K562 (cell line): ENCODE measurements around the gene CYP51A1. TPM values are rescaled to one million over a fixed set of nuclear protein-coding genes. Genes with fewer than 3 reads are reported as not detected.

Experiments used
- ATAC-seq: fragments of 200-7000 bp; cut with Tn5 transposase; 3 replicates; pipeline ENCODE4 v1.9.1; 2020; ENCODE audit warnings: moderate library complexity
- BruUV-seq: library from RNA; stranded (reverse); fragments of 400-500 nt; replicated peaks from 2 replicates; lab custom pipeline; 2021; lab: Mats Ljungman, UMichigan
- CTCF ChIA-PET: fragments of 300-600 bp; formaldehyde crosslinking; extraction: SDS; loops from one replicate; lab custom pipeline; 2021; ENCODE audit warnings: low intra/inter-chr PET ratio; lab: Yijun Ruan, JAX
- POLR2A ChIA-PET: fragments of 300-600, 350-650 bp; sonication (Branson Sonifier 250); formaldehyde crosslinking; extraction: SDS; loops from one replicate; lab custom pipeline; 2021; ENCODE audit warnings: antibody characterized with exemption, inconsistent platforms; lab: Yijun Ruan, JAX
- DNase-seq, 4 experiments: peaks; one replicate each; pipeline versions ENCODE4 v3.0.0 to v3.0.0-alpha.2; 2011 to 2018; ENCODE audit warnings: low spot score in 3 of 4, mixed read lengths in 3 of 4; ENCODE audit errors: extremely low read depth in 1 of 4
- FAIRE-seq: peaks from 2 replicates; lab custom pipeline; 2011; peaks lifted over from hg19 to GRCh38; lab: Jason Lieb, UNC
- H2AFZ ChIP-seq: 2 replicates; pipeline ENCODE4 v1.6.0; 2011; ENCODE audit warnings: low read depth, low read length, control low read depth, inconsistent platforms
- H3K27ac ChIP-seq: fragments of 200-600 bp; 3 replicates; pipeline ENCODE4 v1.8.0; 2011; ENCODE audit warnings: low read depth, mild to moderate bottlenecking, control low read depth, inconsistent platforms, low read length, moderate library complexity, mixed read lengths; ENCODE audit errors: extremely low read depth
- H3K27me3 ChIP-seq, 2 experiments: fragments of 300-600 bp in 1 of 2; 2 replicates in 1 of 2; 3 replicates in 1 of 2; pipeline versions ENCODE4 v1.6.0 to v1.8.0; 2011; ENCODE audit warnings: inconsistent platforms in 2 of 2, low read length in 2 of 2, mild to moderate bottlenecking in 1 of 2, mixed read lengths in 1 of 2, moderate library complexity in 1 of 2; ENCODE audit not compliant: control insufficient read depth in 2 of 2, insufficient read depth in 2 of 2
- H3K36me3 ChIP-seq: fragments of 300-600 bp; 3 replicates; pipeline ENCODE4 v1.8.0; 2011; ENCODE audit warnings: mild to moderate bottlenecking, low read length, inconsistent platforms; ENCODE audit not compliant: control insufficient read depth, insufficient read depth
- H3K4me1 ChIP-seq, 2 experiments: fragments of 200-600 bp in 1 of 2; replicated peaks in 1 of 2; 2 replicates in 1 of 2; 3 replicates in 1 of 2; pipeline versions ENCODE4 v1.5.1 to v1.8.0; 2011; ENCODE audit warnings: inconsistent platforms in 2 of 2, low read length in 2 of 2, mild to moderate bottlenecking in 1 of 2, mixed read lengths in 1 of 2, moderate library complexity in 1 of 2; ENCODE audit not compliant: control insufficient read depth in 2 of 2, insufficient read depth in 2 of 2
- H3K4me2 ChIP-seq: 2 replicates; pipeline ENCODE4 v1.6.1; 2011; ENCODE audit warnings: low read length, control low read depth, inconsistent platforms, mixed read lengths; ENCODE audit not compliant: insufficient read depth
- H3K4me3 ChIP-seq: fragments of 200-600 bp; sonication (generic), shearing (Covaris generic); 2 replicates; pipeline ENCODE4 v1.5.1; 2016; ENCODE audit warnings: control low read depth, inconsistent platforms
- H3K79me2 ChIP-seq: fragments of 200-600 bp; 3 replicates; pipeline ENCODE4 v1.8.0; 2011; ENCODE audit warnings: low read length, inconsistent platforms; ENCODE audit not compliant: control insufficient read depth, insufficient read depth
- H3K9ac ChIP-seq, 2 experiments: 2 replicates each; pipeline versions ENCODE4 v1.6.0 to v1.6.1; 2011; ENCODE audit warnings: low read depth in 2 of 2, low read length in 2 of 2, control low read depth in 1 of 2, inconsistent platforms in 1 of 2, mild to moderate bottlenecking in 1 of 2, mixed read lengths in 1 of 2; ENCODE audit not compliant: insufficient read depth in 1 of 2
- H3K9me1 ChIP-seq: one replicate; pipeline ENCODE4 v1.6.0; 2011; ENCODE audit warnings: inconsistent platforms, mild to moderate bottlenecking, low read length, moderate library complexity; ENCODE audit not compliant: control insufficient read depth, insufficient read depth
- H3K9me3 ChIP-seq: replicated peaks from 2 replicates; pipeline ENCODE4 v1.5.1; 2011; ENCODE audit warnings: low read depth, low read length, inconsistent platforms; ENCODE audit not compliant: control insufficient read depth, insufficient read depth
- H4K20me1 ChIP-seq: replicated peaks from 2 replicates; pipeline ENCODE4 v1.6.1; 2011; ENCODE audit warnings: low read length, inconsistent platforms, mixed read lengths; ENCODE audit not compliant: control insufficient read depth, insufficient read depth
- CBX8 ChIP-seq: fragments of 200-600 bp; sonication (generic); IDR thresholded peaks from 2 replicates; pipeline ENCODE4 v1.6.1; 2012; ENCODE audit warnings: borderline replicate concordance, mixed run types, low read depth, mild to moderate bottlenecking, moderate library complexity, mixed read lengths, low read length, control low read depth, inconsistent platforms; ENCODE audit not compliant: poor library complexity, severe bottlenecking; ENCODE audit errors: extremely low read depth
- MEIS2 ChIP-seq: fragments of 450-650 bp; IDR thresholded peaks from 2 replicates; pipeline ENCODE4 v1.6.1; 2014; ENCODE audit warnings: mild to moderate bottlenecking; ENCODE audit not compliant: partially characterized antibody
- SRSF1 ChIP-seq: fragments of 200-400 bp; formaldehyde crosslinking; IDR thresholded peaks from 2 replicates; pipeline ENCODE4 v1.6.1; 2017; ENCODE audit warnings: mild to moderate bottlenecking, low read depth, low read length, moderate library complexity
- WGBS: fragments of 100-300 bp; shearing (Covaris generic); methylation state at CpG from one replicate; pipeline ENCODE4 v1.1.6; 2016; ENCODE audit warnings: low coverage, mixed read lengths; ENCODE audit not compliant: insufficient coverage; ENCODE audit errors: missing lambda C conversion rate; 5-methylcytosine and 5-hydroxymethylcytosine counted together
- in situ Hi-C: fragments of 300-500 bp; cut with MboI; formaldehyde crosslinking; loops from 4 replicates; pipeline ENCODE4 v1.15.0; 2018; ENCODE audit warnings: inconsistent platforms, mixed read lengths
- intact Hi-C: fragments of 100-400 bp; cut with micrococcal nuclease; formaldehyde crosslinking; loops from 2 replicates; pipeline ENCODE4 v1.14.2; 2022
- polyA plus RNA-seq, 8 experiments: library from polyadenylated mRNA; depleted of rRNA in 4 of 8; stranded (reverse) in 5 of 8; unstranded in 3 of 8; fragments of >200 nt; fragmentation: Nextera tagmentation in 2 of 8; fragmentation: Illumina TruSeq in 1 of 8; extraction: Ambion mirVana in 2 of 8; extraction: Trizol in 1 of 8; gene quantifications; 2 replicates each; pipeline versions ENCODE4 v1.2.1 to v1.2.3, GENCODE V29; 2011 to 2014; ENCODE audit warnings: inconsistent platforms in 1 of 8, missing spikeins in 1 of 8
- total RNA-seq, 7 experiments: library from RNA; depleted of rRNA in 6 of 7; stranded (reverse); fragments of >200 nt in 6 of 7; fragmentation: Illumina TruSeq in 2 of 7; extraction: Trizol in 2 of 7; gene quantifications; 2 replicates each; pipeline versions ENCODE4 v1.2.1 to v1.2.3, GENCODE V29; 2011 to 2021; ENCODE audit warnings: low replicate concordance in 1 of 7
- TF ChIP-seq, protein P1 (sequence below): fragments of 450-650 bp; IDR thresholded peaks from 2 replicates; pipeline ENCODE4 v1.6.1; 2016

Gene CYP51A1
- total and polyA plus RNA-seq, 9 of the 15 experiments (the other 6 are each of a cell fraction or from before 2014, with no cell fraction given), result 35.4 to 151 (median 80.3) TPM

DNA sequence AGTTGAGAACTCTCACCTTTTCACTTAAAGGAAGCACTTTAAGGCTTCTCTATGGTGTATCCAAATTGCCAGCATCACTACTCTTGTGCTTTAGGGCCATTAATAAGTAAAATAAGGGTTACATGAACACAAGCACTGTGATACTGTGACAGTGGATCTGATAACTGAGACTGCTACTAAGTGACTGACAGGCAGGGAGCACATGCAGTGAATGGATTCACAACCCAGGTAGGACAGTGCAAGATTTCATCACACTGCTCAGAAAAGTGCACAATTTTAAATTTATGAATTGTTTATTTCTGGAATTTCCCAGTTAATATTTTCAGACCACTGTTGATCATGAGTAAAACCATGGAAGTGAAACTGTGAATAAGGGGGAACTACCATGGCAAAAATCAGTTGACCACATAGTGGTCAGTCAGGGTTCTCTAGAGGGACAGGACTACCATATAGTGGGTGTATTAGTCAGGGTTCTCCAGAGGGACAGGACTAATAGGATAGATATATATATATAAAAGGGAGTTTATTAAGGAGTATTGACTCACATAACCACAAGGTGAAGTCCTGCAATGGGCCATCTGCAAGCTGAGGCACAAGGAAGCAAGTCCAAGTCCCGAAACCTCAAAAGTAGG, 20.9 kb upstream of the CYP51A1 start:
- ChIA-PET POLR2A (no interaction called here), CTCF (no interaction called here)
- no peaks in the 10 kb centered on the region for H3K4me1 ChIP-seq
- H3K27ac ChIP-seq, result no peak overlapping the region
- in situ Hi-C loops, result no loop called here
- intact Hi-C loops, result no loop called here
- H3K9ac ChIP-seq, result no peak overlapping the region
- H3K27me3 ChIP-seq, result no peaks in the 10 kb centered on the region; a peak in 1 of 5 replicates
- no peak overlapping the region for H3K4me2 ChIP-seq
- no peaks in the 10 kb centered on the region for H3K9me3 ChIP-seq
- no peak overlapping the region for H3K4me3 ChIP-seq
- H4K20me1 ChIP-seq, result no peaks in the 10 kb centered on the region
- DNase-seq, result no peak
- 11% methylated on average over 1 of the region's 1 CpG for WGBS
- H3K9me1 ChIP-seq, result no peaks in the 10 kb centered on the region
- no TSS peak for BruUV-seq
- no peak overlapping the region for H2AFZ ChIP-seq
- no peak for TF ChIP-seq SRSF1
- TF ChIP-seq, protein P1, sequence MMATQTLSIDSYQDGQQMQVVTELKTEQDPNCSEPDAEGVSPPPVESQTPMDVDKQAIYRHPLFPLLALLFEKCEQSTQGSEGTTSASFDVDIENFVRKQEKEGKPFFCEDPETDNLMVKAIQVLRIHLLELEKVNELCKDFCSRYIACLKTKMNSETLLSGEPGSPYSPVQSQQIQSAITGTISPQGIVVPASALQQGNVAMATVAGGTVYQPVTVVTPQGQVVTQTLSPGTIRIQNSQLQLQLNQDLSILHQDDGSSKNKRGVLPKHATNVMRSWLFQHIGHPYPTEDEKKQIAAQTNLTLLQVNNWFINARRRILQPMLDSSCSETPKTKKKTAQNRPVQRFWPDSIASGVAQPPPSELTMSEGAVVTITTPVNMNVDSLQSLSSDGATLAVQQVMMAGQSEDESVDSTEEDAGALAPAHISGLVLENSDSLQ, result peak; percentile 79
- no peaks in the 10 kb centered on the region for H3K79me2 ChIP-seq
- ATAC-seq, result peak; percentile 65
- H3K36me3 ChIP-seq, result no peaks in the 10 kb centered on the region
- FAIRE-seq, result no peak

DNA sequence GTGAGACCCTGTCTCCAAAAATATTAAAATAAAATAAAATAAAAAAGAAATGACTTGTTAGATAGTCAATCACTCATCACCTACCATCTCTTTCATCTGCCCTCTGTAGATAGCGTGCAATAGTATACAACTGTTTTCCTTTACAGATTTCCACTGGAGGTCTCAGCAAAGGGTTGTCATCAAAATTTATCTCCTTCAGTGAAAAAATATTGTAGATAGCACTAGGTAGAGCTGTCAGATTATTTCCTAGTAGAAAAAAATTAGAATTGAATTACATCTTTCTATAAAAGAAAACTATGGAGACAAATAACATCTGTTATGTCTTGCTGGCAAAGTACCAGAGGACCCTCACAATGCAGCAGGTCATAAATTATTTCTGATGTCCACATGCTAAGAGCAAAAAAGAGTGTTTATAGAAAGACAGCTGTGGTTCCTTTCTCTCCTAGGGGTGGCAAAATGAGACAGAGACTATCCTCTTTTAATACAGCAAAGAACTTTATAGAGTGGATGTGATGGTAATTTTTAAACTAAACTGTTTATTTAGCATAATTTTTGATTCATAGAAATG, 16.3 kb upstream of the CYP51A1 start:
- DNase-seq, result no peak
- Histone ChIP-seq H3K9ac (no peak overlapping the region), H4K20me1 (no peaks in the 10 kb centered on the region), H3K4me2 (no peak overlapping the region), H3K27ac (no peak overlapping the region), H3K27me3 (no peaks in the 10 kb centered on the region), H3K9me3 (no peaks in the 10 kb centered on the region), H3K9me1 (no peaks in the 10 kb centered on the region), H3K36me3 (no peaks in the 10 kb centered on the region), H3K4me3 (no peak overlapping the region), H2AFZ (no peak overlapping the region), H3K79me2 (no peaks in the 10 kb centered on the region), H3K4me1 (0 out of 5 replicates have a peak, but pooled peaks cover 0 to 4% of the 10 kb centered on the region in 2 experiments)
- intact Hi-C loops (no loop called here), in situ Hi-C loops (no loop called here)
- no peak for ATAC-seq
- TF ChIP-seq CBX8, result no peak
- peak; percentile 43 for TF ChIP-seq MEIS2
- ChIA-PET CTCF (no interaction called here), POLR2A (no interaction called here)
- BruUV-seq, result no TSS peak
- 11% methylated on average over 1 of the region's 1 CpG for WGBS
- no peak for FAIRE-seq
